HG02623 (cell line): ENCODE results near the gene SIRPD.
"Not testable (repeated sequence)": the region's sequence is repeated elsewhere in the genome, so short reads cannot be mapped to it uniquely, and the experiment has no call there.

Experiments used
- ATAC-seq: cut with Tn5 transposase; IDR thresholded peaks from one replicate; pipeline ENCODE4 v1.9.1; 2021; ENCODE audit warnings: moderate library complexity; ENCODE audit not compliant: unreplicated experiment

SIRPD gene

DNA sequence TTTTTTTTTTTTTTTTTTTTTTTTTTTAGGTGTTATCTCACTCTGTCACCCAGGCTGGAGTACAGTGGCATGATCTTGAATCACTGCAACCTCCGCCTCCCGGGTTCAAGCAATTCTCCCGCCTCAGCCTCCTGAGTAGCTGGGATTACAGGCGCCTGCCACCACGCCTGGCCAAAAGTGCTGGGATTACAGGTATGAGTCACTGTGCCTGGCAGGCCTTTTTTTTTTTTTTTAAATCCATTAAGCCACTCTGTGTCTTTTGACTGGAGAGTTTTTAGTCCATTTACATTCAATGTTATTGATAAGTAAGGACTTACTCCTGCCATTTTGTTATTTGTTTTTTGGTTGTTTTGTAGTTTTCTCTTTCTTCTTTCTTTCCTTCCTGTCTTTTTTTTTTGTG, 60.1 kb downstream of the SIRPD start:
- ATAC-seq, result not testable (repeated sequence)

DNA sequence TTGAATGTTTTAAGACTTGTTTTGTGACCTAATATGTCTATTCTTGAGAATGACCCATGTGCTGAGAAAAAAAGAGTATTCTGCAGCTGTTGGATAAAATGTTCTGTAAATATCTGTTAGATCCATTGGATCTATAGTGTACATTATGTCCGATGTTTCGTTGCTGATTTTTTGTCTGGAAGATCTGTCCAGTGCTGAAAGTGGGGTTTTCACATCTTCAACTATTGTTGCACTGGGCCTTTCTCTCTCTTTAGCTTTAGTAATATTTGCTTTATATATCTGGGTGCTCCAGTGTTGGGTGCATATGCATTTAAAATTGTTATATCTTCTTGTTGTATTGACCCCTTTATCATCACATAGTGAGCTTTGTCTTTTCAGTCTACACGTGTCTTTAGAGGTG, 60.6 kb downstream of the SIRPD start:
- no peak for ATAC-seq

DNA sequence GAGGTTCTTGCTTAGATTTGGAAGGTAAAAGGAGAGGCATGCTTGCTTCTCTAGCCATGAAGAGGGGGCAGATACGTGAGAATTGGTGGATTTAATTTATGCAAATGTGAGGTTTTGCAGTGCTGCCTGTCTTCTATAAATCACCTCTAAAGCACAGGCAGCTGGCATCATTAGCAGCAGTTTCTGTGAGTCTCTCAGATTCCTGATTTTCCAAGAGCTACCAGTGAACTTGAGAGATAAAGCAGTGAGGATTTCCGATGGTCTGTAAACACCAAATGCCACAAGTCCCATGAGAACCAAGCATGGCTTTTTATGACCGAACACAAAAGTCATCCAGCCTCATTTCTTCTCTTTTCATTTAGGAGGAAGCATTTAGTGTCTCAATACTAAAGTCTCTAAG, 63.1 kb downstream of the SIRPD start:
- no peak for ATAC-seq

DNA sequence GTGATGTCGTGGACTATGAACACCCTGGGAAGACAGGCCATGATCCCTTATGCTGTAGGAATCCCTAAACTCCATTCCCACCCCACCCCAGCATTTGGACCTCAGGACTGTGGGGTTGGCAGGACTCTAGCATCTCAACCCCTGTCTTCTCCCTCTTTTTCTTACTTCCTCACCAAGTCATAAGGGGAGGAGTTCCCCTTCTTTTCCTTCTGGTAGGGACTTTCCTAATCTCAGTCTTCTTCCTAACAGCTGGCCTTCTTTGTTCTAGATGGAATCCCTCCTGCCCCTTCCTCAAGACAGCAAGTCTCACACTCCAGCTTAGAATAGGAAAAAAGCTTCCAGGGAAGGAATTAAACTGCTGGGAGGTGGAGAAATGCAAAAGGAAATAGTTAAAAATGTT, 64.0 kb downstream of the SIRPD start:
- ATAC-seq, result no peak

DNA sequence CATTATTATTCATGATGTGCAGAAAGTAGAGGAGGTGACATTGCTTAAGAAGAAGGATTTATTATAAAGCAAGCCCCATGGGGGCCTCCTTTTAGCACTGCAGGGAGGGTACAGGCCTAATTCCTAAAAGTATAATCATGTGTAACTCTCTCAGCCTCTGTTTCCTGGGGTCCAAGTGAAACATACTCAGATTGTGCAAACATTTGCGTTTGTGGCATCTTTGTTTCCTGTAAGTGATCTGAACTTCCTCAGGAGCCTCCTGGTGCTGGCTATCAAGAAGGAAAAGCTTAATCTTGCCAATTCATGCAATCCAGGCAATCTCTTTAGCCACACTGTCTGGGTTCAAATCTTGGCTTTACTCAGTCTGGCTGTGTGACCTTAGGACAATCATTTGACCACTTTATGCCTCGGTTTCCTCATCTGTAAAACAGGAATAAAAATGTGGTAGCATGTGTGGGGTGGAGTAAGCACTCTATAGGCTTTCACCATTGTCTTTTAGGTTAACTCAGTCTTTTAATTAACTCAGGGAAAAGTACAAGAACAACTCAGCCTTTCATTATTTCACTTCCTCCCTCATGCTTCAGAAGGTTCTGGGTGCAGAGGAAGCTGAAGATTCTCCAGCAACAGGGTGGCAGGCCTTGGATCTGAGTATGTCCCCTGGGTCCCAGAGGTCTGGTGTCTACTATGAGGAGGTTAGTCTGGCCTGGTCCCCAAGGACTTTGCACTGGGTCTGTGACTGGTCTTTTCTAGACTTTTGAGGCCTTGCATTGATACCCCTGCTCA, 65.5 kb downstream of the SIRPD start:
- ATAC-seq, result no peak

DNA sequence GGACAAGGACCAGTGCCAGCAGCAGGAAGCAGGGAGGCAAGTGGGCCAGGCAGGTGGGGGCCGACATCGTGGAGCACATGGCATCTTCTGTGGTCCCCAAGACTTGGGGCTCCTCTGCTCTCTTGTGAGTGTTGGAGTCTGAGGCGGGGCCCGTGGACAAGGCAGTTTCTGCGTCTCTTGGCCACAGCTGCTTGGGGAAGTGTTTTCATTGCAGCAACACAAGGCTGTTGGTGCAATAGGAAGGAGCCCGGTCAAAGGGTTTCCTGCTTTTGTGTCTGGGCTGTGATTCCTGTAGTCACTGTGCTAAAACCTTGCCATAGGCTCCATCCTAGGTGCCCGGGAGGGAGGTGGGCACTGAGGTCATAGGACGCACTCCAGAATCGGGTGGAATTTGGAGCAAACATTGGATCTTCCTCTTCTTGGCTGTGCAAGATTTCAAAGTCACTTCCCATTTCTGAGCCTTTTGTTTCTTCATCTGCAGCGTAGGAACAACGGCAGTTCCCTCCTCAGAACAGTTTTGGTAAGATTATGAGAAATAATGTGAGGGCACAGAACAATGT, 66.1 kb downstream of the SIRPD start, which contains the start of gene SIRPB2:
TSS of gene SIRPB2 (minus strand) at position 140 of the 560 bp plus-strand sequence. CDS start at position 79, 61 bp downstream.
- ATAC-seq, result no peak

DNA sequence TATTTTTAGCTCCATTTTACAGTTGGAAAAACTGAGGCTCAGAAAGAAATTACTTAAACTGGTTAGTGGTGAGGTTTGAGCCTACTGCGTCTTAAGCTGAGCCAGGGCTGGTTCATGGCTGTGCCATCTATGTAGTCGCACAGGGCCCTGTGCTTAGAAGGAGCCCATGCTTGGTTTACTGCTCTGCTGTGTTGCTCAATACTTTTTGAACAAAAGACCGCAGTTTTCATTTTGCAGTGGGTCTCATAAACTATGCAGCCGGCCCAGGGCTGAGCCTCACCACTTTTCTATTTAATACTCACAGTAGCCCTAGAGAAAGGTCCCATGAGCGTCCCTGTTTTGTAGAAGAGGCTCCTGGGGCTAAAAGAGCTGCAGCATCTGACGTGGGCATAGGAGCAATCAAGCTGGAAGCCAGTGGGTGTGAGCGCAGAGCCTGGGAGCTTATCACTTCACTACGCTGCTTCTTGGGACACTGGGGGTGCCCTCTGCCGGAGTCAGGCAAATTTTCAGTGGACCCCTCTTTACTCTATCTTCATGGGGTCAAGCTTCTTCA, 66.8 kb downstream of the SIRPD start:
- ATAC-seq, result no peak

DNA sequence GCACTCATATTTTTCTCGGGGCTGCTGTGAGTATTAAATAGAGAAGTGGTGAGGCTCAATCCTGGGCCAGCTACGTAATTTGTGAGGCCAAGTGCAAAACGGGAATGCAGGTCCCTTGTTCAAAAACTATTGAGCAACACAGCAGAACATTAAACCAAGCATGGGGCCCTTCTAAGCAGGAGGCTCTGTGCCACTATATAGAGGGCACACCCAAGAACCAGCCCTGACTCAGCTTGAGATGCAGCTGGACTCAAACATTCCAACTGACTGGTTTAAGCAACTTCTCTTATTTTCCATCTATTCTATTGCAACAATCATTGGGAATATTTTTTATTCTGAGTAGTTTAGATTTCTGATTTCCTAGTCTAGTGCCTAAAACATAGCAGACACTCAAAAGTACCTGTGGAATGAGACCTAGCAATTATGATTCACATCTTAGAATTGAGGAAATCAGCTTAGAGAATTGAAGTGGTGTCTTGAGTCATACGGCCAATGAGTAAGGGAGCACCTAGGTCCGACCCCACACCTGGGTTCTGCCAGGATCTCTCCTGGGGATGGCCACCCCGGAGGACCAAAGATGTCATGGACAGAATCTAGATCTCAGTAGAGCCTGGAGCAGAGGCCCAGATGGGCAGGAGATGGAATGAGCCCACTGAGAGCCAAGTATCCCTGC, 67.6 kb downstream of the SIRPD start:
- no peak for ATAC-seq

DNA sequence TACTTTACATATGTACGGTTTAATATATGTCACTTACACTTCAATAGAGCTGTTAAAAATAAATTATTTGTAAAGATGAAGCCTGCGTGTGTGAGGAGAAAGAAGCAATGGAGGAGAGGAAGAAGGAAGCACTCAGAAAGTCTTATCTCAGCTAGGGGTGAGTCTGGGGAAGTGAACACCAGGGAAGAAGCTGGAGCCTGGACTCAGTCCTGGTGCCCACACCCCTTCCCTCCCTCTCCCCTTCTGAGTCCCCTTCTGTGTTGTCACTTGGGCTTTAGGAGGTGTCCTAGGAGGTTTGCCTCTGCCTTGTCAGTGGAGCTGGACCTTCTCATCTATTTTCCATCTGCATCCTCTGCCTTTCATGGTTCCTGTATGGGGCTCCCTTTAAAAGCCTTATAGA, 68.2 kb downstream of the SIRPD start:
- no peak for ATAC-seq

DNA sequence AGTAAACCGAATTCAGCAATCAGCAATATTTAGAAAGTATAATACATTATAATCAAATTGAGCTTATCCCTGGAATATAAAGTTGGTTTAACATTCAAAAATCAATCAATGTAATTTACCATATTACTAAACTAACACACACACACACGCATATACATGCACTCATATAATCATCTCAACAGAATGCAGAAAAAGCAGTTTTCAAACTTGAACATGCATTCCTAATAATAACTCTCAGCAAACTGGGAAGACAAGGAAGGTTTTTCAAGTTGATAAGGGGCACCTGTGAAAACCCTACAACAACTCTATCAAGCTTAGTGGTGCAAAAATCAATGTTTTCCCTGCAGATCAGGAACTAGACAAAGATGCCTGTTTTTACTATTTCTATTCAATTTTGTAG, 70.9 kb downstream of the SIRPD start:
- no peak for ATAC-seq

DNA sequence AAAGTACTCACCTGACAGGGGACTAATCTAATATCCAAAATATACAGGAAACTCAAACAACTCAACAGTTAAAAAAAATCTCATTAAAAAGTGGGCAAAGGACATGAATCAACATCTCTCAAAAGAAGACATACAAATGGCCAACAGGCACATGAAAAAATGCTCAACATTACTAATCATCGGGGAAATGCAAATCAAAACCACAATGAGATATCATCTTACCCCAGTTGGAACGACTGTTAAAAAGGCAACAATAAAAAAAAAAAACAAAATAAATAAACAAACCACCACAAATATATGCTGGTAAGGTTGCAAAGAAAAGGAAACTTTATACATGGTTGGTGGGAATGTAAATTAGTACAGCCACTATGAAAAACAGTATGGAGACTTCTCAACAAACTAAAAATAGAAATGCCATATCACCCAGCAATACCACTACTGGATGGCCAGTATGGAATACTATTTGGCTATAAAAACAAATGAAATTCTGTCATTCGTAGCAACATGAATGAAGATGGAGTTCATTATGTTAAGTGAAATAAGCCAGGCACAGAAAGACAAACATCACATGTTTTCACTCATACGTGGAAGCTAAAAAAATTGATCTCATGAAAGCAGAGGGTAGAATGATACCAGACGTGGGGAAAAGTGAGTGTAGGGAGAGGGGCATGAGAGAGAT, 72.9 kb downstream of the SIRPD start:
- no peak for ATAC-seq
